ENCODE measurements around the gene PEX3.
A peak's percentile ranks its signal among the peaks of the same experiment; 100 is the strongest.

The PEX3 gene

DNA sequence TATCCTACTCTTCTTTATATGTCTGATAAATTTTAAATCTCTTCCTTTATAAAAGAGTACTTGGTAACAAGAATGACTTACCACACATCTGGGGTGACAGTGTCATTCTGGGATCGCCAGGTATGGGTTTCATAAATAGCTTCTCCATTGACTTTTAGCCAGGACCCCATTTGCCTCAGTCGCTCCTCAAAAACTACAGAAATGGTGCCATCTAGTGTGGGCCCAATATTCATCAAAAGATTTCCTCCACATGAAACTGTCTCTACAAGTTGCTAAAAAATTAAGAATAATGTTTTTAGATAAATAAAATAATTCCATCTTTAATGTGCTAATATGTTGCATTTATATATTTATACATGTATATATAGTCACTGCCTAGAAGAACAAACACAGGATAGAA lies 51.2 kb downstream of the PEX3 start:
- H3K79me2 ChIP-seq (ENCODE audit: insufficient read depth, low read length), result no peaks in the 10 kb centered on the region
- no peaks in the 10 kb centered on the region for H3K4me1 ChIP-seq (ENCODE audit: insufficient read depth, low read length, severe bottlenecking)
- H3F3A ChIP-seq (ENCODE audit: insufficient read depth, low read length), result no peaks in the 10 kb centered on the region
- no peaks in the 10 kb centered on the region for H3K9me3 ChIP-seq (ENCODE audit: low read length)
- H3K4me2 ChIP-seq (ENCODE audit: low read length), result no peak overlapping the region
- no peaks in the 10 kb centered on the region for H4K20me1 ChIP-seq (ENCODE audit: insufficient read depth, low read length)
- H3K9me2 ChIP-seq (ENCODE audit: low read depth, low read length), result no peaks in the 10 kb centered on the region
- no peaks in the 10 kb centered on the region for H3K36me3 ChIP-seq (ENCODE audit: insufficient read depth, low read length)
- H2AFZ ChIP-seq (ENCODE audit: low read length), result no peak overlapping the region
- H3K27ac ChIP-seq (ENCODE audit: low read depth, low read length, poor library complexity, severe bottlenecking), result no peak overlapping the region
- TF ChIP-seq EZH2 (IDR thresholded peaks at IDR 0.05; ENCODE audit: borderline replicate concordance, low read length), result no peak
- TF ChIP-seq, protein P1, sequence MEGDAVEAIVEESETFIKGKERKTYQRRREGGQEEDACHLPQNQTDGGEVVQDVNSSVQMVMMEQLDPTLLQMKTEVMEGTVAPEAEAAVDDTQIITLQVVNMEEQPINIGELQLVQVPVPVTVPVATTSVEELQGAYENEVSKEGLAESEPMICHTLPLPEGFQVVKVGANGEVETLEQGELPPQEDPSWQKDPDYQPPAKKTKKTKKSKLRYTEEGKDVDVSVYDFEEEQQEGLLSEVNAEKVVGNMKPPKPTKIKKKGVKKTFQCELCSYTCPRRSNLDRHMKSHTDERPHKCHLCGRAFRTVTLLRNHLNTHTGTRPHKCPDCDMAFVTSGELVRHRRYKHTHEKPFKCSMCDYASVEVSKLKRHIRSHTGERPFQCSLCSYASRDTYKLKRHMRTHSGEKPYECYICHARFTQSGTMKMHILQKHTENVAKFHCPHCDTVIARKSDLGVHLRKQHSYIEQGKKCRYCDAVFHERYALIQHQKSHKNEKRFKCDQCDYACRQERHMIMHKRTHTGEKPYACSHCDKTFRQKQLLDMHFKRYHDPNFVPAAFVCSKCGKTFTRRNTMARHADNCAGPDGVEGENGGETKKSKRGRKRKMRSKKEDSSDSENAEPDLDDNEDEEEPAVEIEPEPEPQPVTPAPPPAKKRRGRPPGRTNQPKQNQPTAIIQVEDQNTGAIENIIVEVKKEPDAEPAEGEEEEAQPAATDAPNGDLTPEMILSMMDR (IDR thresholded peaks at IDR 0.05; ENCODE audit: low read length), result peak; percentile 37
- H3K4me3 ChIP-seq (ENCODE audit: low read depth, low read length, poor library complexity, severe bottlenecking), result no peak overlapping the region
- no peak overlapping the region for H3K9ac ChIP-seq (ENCODE audit: low read length)
- no peaks in the 10 kb centered on the region for H3K27me3 ChIP-seq (ENCODE audit: insufficient read depth, low read length)

DNA sequence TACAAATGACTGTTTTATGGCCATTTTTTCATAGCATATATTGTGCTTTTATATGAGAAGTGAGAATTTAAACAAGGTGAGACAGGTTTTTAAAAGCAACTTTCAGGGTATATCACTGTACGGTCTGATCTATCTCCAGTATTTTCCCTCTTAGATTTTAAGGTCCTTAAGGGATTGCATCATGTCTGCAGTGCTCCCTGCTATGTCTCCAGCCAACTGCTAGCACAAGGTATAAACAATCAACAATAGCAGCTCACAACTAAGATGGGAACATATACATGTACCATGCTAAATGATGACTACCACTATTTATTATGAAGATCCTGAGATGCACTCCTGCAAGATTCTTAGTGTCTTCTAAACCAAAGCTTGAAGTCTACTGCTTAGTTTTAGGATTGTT lies 53.8 kb downstream of the PEX3 start:
- Histone ChIP-seq H3K36me3 (ENCODE audit: insufficient read depth, low read length) (no peaks in the 10 kb centered on the region), H2AFZ (ENCODE audit: low read length) (no peak overlapping the region), H3K27me3 (ENCODE audit: insufficient read depth, low read length) (no peaks in the 10 kb centered on the region), H3K4me1 (ENCODE audit: insufficient read depth, low read length, severe bottlenecking) (no peaks in the 10 kb centered on the region), H3K79me2 (ENCODE audit: insufficient read depth, low read length) (no peaks in the 10 kb centered on the region), H3F3A (ENCODE audit: insufficient read depth, low read length) (no peaks in the 10 kb centered on the region), H3K9ac (ENCODE audit: low read length) (no peak overlapping the region), H3K27ac (ENCODE audit: low read depth, low read length, poor library complexity, severe bottlenecking) (no peak overlapping the region), H3K4me2 (ENCODE audit: low read length) (no peak overlapping the region), H4K20me1 (ENCODE audit: insufficient read depth, low read length) (no peaks in the 10 kb centered on the region), H3K9me2 (ENCODE audit: low read depth, low read length) (no peaks in the 10 kb centered on the region), H3K9me3 (ENCODE audit: low read length) (no peaks in the 10 kb centered on the region), H3K4me3 (ENCODE audit: low read depth, low read length, poor library complexity, severe bottlenecking) (no peak overlapping the region)
- TF ChIP-seq EZH2 (IDR thresholded peaks at IDR 0.05; ENCODE audit: borderline replicate concordance, low read length), result no peak
- TF ChIP-seq, protein P1 (IDR thresholded peaks at IDR 0.05; ENCODE audit: low read length), result no peak

DNA sequence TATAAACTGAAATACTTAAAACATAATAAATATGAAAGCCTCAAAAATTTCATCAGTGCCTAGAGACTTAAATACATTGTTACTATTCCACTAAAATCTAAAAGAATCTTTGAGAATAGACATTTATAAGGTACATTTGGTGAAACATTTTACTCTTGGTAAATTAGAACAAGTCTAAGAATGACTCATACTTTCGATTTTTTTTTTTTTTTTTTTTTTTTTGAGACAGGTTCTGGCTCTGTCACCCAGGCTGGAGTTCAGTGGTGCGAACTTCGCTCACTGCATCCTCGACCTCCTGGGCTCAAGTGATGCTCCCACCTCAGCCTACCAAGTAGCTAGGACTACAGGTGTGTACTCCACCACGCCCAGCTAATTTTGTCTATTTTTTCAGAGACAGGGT lies 54.5 kb downstream of the PEX3 start:
- H3F3A ChIP-seq (ENCODE audit: insufficient read depth, low read length), result no peaks in the 10 kb centered on the region
- no peaks in the 10 kb centered on the region for H3K79me2 ChIP-seq (ENCODE audit: insufficient read depth, low read length)
- H3K27me3 ChIP-seq (ENCODE audit: insufficient read depth, low read length), result no peaks in the 10 kb centered on the region
- TF ChIP-seq, protein P1 (IDR thresholded peaks at IDR 0.05; ENCODE audit: low read length), result no peak
- no peak for TF ChIP-seq EZH2 (IDR thresholded peaks at IDR 0.05; ENCODE audit: borderline replicate concordance, low read length)
- H3K4me3 ChIP-seq (ENCODE audit: low read depth, low read length, poor library complexity, severe bottlenecking), result no peak overlapping the region
- H3K9me2 ChIP-seq (ENCODE audit: low read depth, low read length), result no peaks in the 10 kb centered on the region
- H3K36me3 ChIP-seq (ENCODE audit: insufficient read depth, low read length), result no peaks in the 10 kb centered on the region
- H3K4me2 ChIP-seq (ENCODE audit: low read length), result no peak overlapping the region
- H3K9me3 ChIP-seq (ENCODE audit: low read length), result no peaks in the 10 kb centered on the region
- no peaks in the 10 kb centered on the region for H3K4me1 ChIP-seq (ENCODE audit: insufficient read depth, low read length, severe bottlenecking)
- no peak overlapping the region for H3K9ac ChIP-seq (ENCODE audit: low read length)
- no peak overlapping the region for H2AFZ ChIP-seq (ENCODE audit: low read length)
- no peaks in the 10 kb centered on the region for H4K20me1 ChIP-seq (ENCODE audit: insufficient read depth, low read length)
- H3K27ac ChIP-seq (ENCODE audit: low read depth, low read length, poor library complexity, severe bottlenecking), result no peak overlapping the region

All from OCI-LY1 (cell line).